HepG2 (cell line): Measurements from ENCODE around the gene ERMARD. TPM values are rescaled to one million over a fixed set of nuclear protein-coding genes. Genes with fewer than 3 reads are reported as not detected.

Experiments
- CENPBD1 ChIP-seq: sonication (generic); formaldehyde crosslinking; IDR thresholded peaks from 2 replicates; pipeline ENCODE4 v1.8.0; 2022; ENCODE audit warnings: missing genetic modification reagents, low read depth, mild to moderate bottlenecking, borderline replicate concordance
- DZIP1 ChIP-seq: sonication (generic); formaldehyde crosslinking; IDR thresholded peaks from 2 replicates; pipeline ENCODE4 v1.5.0; 2020; ENCODE audit warnings: mild to moderate bottlenecking, missing genetic modification reagents
- HNRNPLL ChIP-seq: fragments of 200-400 bp; formaldehyde crosslinking; IDR thresholded peaks from 2 replicates; pipeline ENCODE4 v1.6.1; 2017; ENCODE audit warnings: mild to moderate bottlenecking, low read depth, low read length; ENCODE audit not compliant: poor library complexity, severe bottlenecking
- KLF11 ChIP-seq: IDR thresholded peaks from 2 replicates; pipeline ENCODE4 v1.6.1; 2016; ENCODE audit warnings: missing compliant biosample characterization
- MYPOP ChIP-seq: sonication (generic); formaldehyde crosslinking; IDR thresholded peaks from 2 replicates; pipeline ENCODE4 v1.8.1; 2023; ENCODE audit warnings: mild to moderate bottlenecking, moderate library complexity, missing genetic modification reagents
- NCOA2 ChIP-seq: sonication (generic); formaldehyde crosslinking; IDR thresholded peaks from 2 replicates; pipeline ENCODE4 v1.8.0; 2022; ENCODE audit warnings: inconsistent platforms
- NFIC ChIP-seq: IDR thresholded peaks from 2 replicates; pipeline ENCODE4 v1.6.1; 2012; ENCODE audit warnings: mild to moderate bottlenecking, low read length, inconsistent platforms
- NPAS2 ChIP-seq: sonication (generic); formaldehyde crosslinking; IDR thresholded peaks from 2 replicates; pipeline ENCODE4 v1.8.0; 2022; ENCODE audit warnings: mild to moderate bottlenecking, missing genetic modification reagents, borderline replicate concordance
- POGZ ChIP-seq: sonication (generic); formaldehyde crosslinking; IDR thresholded peaks from 2 replicates; pipeline ENCODE4 v1.4.0; 2020; ENCODE audit warnings: mild to moderate bottlenecking, missing genetic modification reagents
- RFX3 ChIP-seq: IDR thresholded peaks from 2 replicates; pipeline ENCODE4 v1.6.1; 2016; ENCODE audit warnings: missing biosample characterization, missing genetic modification reagents
- SNAPC2 ChIP-seq: sonication (generic); formaldehyde crosslinking; IDR thresholded peaks from 2 replicates; pipeline ENCODE4 v1.8.1; 2022; ENCODE audit warnings: mild to moderate bottlenecking, missing genetic modification reagents
- SP2 ChIP-seq: sonication (generic); formaldehyde crosslinking; IDR thresholded peaks from 2 replicates; pipeline ENCODE4 v1.5.1; 2020; ENCODE audit warnings: mild to moderate bottlenecking, missing genetic modification reagents
- SRY ChIP-seq: sonication (generic); formaldehyde crosslinking; IDR thresholded peaks from 2 replicates; pipeline ENCODE4 v1.8.0; 2022; ENCODE audit warnings: mild to moderate bottlenecking, missing genetic modification reagents
- TFAP4 ChIP-seq: sonication (generic); IDR thresholded peaks from 2 replicates; pipeline ENCODE4 v1.6.1; 2016; ENCODE audit warnings: low read depth, borderline replicate concordance
- XBP1 ChIP-seq: sonication (generic); formaldehyde crosslinking; IDR thresholded peaks from 2 replicates; pipeline ENCODE4 v1.5.0; 2020; ENCODE audit warnings: missing genetic modification reagents
- ZNF44 ChIP-seq: sonication (generic); formaldehyde crosslinking; IDR thresholded peaks from 2 replicates; pipeline ENCODE4 v1.5.1; 2020; ENCODE audit warnings: mild to moderate bottlenecking, missing genetic modification reagents
- ZNF850 ChIP-seq: sonication (generic); formaldehyde crosslinking; conservative IDR thresholded peaks from 2 replicates; pipeline ENCODE4 v1.9.0; 2021; ENCODE audit warnings: mild to moderate bottlenecking, missing genetic modification reagents
- polyA plus RNA-seq, 8 experiments: library from polyadenylated mRNA; depleted of rRNA in 3 of 8; stranded (reverse) in 7 of 8; unstranded in 1 of 8; fragments of >200 nt; fragmentation: Illumina TruSeq in 4 of 8; extraction: Trizol in 4 of 8; gene quantifications; 2 replicates each; pipeline versions ENCODE4 v1.2.1 to v1.2.3, GENCODE V29; 2011 to 2016; ENCODE audit warnings: low read depth in 4 of 8, missing spikeins in 1 of 8, mixed read lengths in 1 of 8; ENCODE audit not compliant: insufficient read depth in 1 of 8
- total RNA-seq, 5 experiments: library from RNA; depleted of rRNA; stranded (reverse); fragments of >200 nt; fragmentation: Illumina TruSeq; extraction: Trizol; gene quantifications; 2 replicates each; pipeline ENCODE4 v1.2.3, GENCODE V29; 2016; ENCODE audit warnings: low read depth in 1 of 5
- TF ChIP-seq, protein P1 (sequence below): sonication (generic); formaldehyde crosslinking; IDR thresholded peaks from 2 replicates; pipeline ENCODE4 v1.4.0; 2020; ENCODE audit warnings: missing genetic modification reagents, borderline replicate concordance
- TF ChIP-seq, protein P2 (sequence below): sonication (generic); formaldehyde crosslinking; IDR thresholded peaks from 2 replicates; pipeline ENCODE4 v1.9.0; 2021; ENCODE audit warnings: missing genetic modification reagents, borderline replicate concordance
- TF ChIP-seq, protein P3 (sequence below): IDR thresholded peaks from 2 replicates; pipeline ENCODE4 v1.6.1; 2016; ENCODE audit warnings: missing genetic modification reagents, missing compliant biosample characterization

The ERMARD gene
- total and polyA plus RNA-seq, 2 of the 13 experiments (the other 11 are each of a cell fraction or from before 2014, with no cell fraction given): 8.8 to 10.7 TPM

DNA sequence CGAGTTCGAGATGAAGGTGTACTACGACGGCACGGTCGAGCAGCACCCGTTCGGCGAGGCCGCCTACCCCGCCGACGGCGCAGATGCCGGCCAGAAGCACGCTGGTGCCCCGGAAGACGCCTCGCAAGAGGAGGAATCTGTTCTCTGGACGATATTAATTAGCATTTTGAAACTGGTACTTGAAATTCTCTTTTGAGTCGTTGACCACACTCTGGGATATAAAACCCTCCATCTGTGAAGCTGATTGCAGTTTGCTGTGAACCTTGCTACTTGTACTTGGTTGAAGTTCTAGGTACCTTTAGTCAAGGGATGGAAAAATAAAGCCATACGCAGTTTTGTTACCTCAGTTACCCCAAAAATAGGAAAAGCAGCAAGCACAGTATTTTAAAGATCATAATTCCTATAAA is 48.6 kb upstream of the ERMARD start (continued):
- TF ChIP-seq MYPOP (CRISPR knock-in tag) (peak; percentile 21; the same call in 1 of the 2 replicates), ZNF44 (CRISPR knock-in tag) (no peak), SNAPC2 (0 out of 2 replicates have a peak, but pooled peaks have one; percentile 42), NPAS2 (CRISPR knock-in tag) (no peak), DZIP1 (CRISPR knock-in tag) (no peak), POGZ (CRISPR knock-in tag) (no peak), TFAP4 (no peak), XBP1 (no peak), HNRNPLL (peak; percentile 90), CENPBD1 (CRISPR knock-in tag) (no peak), SRY (0 out of 2 replicates have a peak, but pooled peaks have one; percentile 4), ZNF850 (no peak; the same call in 1 of the 2 replicates), KLF11 (CRISPR knock-in tag) (no peak), SP2 (CRISPR knock-in tag) (no peak), NFIC (no peak; the same call in 1 of the 2 replicates), NCOA2 (CRISPR knock-in tag) (no peak), RFX3 (CRISPR knock-in tag) (peak; percentile 3; the same call in 1 of the 2 replicates)
- TF ChIP-seq, protein P1, sequence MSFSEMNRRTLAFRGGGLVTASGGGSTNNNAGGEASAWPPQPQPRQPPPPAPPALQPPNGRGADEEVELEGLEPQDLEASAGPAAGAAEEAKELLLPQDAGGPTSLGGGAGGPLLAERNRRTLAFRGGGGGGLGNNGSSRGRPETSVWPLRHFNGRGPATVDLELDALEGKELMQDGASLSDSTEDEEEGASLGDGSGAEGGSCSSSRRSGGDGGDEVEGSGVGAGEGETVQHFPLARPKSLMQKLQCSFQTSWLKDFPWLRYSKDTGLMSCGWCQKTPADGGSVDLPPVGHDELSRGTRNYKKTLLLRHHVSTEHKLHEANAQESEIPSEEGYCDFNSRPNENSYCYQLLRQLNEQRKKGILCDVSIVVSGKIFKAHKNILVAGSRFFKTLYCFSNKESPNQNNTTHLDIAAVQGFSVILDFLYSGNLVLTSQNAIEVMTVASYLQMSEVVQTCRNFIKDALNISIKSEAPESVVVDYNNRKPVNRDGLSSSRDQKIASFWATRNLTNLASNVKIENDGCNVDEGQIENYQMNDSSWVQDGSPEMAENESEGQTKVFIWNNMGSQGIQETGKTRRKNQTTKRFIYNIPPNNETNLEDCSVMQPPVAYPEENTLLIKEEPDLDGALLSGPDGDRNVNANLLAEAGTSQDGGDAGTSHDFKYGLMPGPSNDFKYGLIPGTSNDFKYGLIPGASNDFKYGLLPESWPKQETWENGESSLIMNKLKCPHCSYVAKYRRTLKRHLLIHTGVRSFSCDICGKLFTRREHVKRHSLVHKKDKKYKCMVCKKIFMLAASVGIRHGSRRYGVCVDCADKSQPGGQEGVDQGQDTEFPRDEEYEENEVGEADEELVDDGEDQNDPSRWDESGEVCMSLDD (CRISPR knock-in tag): no peak
- TF ChIP-seq, protein P2, sequence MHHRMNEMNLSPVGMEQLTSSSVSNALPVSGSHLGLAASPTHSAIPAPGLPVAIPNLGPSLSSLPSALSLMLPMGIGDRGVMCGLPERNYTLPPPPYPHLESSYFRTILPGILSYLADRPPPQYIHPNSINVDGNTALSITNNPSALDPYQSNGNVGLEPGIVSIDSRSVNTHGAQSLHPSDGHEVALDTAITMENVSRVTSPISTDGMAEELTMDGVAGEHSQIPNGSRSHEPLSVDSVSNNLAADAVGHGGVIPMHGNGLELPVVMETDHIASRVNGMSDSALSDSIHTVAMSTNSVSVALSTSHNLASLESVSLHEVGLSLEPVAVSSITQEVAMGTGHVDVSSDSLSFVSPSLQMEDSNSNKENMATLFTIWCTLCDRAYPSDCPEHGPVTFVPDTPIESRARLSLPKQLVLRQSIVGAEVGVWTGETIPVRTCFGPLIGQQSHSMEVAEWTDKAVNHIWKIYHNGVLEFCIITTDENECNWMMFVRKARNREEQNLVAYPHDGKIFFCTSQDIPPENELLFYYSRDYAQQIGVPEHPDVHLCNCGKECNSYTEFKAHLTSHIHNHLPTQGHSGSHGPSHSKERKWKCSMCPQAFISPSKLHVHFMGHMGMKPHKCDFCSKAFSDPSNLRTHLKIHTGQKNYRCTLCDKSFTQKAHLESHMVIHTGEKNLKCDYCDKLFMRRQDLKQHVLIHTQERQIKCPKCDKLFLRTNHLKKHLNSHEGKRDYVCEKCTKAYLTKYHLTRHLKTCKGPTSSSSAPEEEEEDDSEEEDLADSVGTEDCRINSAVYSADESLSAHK (CRISPR knock-in tag): no peak
- TF ChIP-seq, protein P3, sequence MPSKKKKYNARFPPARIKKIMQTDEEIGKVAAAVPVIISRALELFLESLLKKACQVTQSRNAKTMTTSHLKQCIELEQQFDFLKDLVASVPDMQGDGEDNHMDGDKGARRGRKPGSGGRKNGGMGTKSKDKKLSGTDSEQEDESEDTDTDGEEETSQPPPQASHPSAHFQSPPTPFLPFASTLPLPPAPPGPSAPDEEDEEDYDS (CRISPR knock-in tag): no peak; the same call in 1 of the 2 replicates
